LNCAP (cell line): Measurements from ENCODE around the gene CRIM1.

Source experiments
- TF ChIP-seq, protein P1 (sequence below): fragments of 450-650 bp; IDR thresholded peaks from 2 replicates; pipeline ENCODE4 v1.5.1; 2017; ENCODE audit warnings: mild to moderate bottlenecking

Gene CRIM1

DNA sequence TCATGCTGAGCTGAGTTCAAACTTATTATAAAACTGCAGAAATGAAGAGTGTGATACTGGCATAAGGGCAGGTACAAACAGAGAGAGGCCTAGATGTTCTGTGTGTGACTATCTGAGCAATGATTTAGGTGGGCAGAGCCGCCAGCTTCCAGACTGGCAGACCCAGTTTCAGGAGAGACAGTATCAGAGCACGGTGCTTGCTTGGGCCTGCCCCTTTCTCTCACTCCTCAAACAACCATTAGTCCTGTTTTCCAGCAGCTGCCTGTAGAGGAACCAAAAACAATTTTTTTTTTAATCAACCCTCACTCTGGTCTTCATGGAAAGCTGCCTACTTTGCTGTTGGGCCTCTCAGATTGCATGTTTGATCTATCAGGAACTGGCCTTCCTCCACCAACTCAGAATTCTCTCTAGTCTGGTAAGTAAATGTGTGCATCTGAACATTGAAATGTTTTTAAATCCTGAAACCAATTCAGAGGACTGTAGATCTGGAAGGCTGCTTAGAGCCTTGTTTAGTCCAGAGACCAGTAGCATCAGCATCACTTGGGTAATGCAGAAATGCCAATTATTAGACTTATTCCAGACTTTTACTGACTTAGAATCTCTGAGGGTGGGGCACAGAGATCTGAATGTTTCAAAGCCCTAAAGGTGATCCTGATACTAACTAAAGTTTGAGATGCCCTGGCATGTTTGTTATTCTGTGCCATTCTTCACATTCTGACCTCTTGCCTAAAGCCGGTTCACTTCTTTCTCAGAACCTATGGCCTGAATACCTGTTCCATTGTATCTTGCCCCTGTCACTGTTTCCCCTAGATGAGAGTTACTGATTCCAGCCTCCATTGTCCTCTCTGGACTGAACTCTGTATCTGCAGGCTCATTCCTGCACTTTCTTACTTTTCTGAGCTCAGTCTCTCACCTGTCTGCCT lies 24.8 kb upstream of the CRIM1 start:
- TF ChIP-seq, protein P1, sequence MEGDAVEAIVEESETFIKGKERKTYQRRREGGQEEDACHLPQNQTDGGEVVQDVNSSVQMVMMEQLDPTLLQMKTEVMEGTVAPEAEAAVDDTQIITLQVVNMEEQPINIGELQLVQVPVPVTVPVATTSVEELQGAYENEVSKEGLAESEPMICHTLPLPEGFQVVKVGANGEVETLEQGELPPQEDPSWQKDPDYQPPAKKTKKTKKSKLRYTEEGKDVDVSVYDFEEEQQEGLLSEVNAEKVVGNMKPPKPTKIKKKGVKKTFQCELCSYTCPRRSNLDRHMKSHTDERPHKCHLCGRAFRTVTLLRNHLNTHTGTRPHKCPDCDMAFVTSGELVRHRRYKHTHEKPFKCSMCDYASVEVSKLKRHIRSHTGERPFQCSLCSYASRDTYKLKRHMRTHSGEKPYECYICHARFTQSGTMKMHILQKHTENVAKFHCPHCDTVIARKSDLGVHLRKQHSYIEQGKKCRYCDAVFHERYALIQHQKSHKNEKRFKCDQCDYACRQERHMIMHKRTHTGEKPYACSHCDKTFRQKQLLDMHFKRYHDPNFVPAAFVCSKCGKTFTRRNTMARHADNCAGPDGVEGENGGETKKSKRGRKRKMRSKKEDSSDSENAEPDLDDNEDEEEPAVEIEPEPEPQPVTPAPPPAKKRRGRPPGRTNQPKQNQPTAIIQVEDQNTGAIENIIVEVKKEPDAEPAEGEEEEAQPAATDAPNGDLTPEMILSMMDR = no peak

DNA sequence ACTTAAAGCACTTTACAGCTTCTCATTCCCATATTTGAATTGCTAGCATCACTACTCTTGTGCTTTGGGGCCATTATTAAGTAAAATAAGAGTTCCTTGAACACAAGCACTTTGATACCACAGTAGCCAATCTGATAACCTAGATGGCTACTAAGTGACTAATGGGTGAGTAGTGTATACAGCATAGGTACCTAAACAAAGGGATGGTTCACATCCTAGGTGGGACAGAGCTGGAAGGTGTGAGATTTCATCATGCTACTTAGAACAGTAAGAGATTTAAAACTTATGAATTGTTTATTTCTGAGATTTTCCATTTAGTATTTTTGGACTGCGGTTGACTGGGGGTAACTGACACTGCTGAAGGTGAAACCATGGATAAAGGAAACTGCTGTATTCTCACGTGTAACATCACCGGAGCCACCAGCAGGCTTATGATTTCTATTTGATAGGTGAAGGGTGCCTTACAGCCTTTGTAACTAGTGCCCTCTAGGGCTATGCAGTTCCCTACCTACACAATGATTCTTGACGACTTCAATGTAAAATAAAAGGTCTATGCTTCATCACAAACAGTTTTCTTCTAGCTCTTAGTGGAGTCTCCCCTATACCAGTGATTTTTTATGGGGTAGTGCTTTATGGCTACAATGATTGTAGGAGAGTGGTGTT lies 22.1 kb upstream of the CRIM1 start:
- TF ChIP-seq, protein P1 = 0 out of 2 replicates have a peak, but pooled peaks have one; percentile 11

DNA sequence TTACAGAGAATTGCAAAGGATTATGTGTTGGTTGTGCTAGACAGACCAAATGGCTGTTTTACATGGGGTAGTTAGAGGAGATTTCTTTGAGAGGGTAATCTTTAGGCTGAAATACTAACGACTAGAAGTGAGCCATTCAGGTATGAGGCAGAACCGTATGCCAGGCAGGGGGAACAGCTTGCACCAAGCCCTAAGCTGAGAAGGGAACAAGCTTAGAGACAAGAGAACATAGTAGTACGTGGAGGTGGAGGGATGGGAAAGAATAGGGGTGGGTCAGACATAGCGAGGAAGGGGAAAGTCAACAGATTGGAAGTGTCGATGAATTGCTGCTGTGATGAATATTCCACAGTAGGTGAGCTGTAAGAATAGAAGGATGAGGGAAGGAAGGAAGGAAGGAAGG lies 20.0 kb upstream of the CRIM1 start:
- TF ChIP-seq, protein P1 = no peak

GRCh38 chr2:36336321-36336720 lies 19.3 kb upstream of the CRIM1 start:
- TF ChIP-seq, protein P1 = no peak

DNA sequence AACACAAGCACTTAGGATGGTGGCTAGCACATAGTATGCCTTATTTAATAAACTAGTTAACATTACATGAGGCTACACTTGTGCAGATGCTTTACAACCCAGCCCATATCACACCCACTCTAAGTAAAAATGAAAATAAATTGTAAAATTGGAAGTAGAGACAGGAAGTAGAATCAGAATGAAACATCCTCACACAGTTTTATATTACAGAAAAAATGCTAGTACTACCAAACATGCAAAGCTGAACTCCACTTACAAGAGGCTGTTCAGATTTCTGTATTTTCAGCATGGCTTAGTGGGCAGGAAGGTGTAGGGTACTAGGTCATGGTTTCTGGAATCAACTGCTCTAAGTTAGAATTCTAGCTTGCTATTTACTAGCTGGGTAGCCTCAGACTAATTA lies 18.2 kb upstream of the CRIM1 start:
- TF ChIP-seq, protein P1 = no peak

GRCh38 chr2:36338124-36338826 lies 17.3 kb upstream of the CRIM1 start:
- TF ChIP-seq, protein P1 = no peak

GRCh38 chr2:36338827-36339145 lies 16.8 kb upstream of the CRIM1 start:
- TF ChIP-seq, protein P1 = no peak
